Measurements from ENCODE around the gene ABCB8. TPM values are rescaled to one million over a fixed set of nuclear protein-coding genes. Genes with fewer than 3 reads are reported as not detected.

Gene ABCB8
- total and polyA plus RNA-seq, 2 of the 4 experiments (the other 2 are of a cell fraction): 16.3 to 26.8 TPM

DNA sequence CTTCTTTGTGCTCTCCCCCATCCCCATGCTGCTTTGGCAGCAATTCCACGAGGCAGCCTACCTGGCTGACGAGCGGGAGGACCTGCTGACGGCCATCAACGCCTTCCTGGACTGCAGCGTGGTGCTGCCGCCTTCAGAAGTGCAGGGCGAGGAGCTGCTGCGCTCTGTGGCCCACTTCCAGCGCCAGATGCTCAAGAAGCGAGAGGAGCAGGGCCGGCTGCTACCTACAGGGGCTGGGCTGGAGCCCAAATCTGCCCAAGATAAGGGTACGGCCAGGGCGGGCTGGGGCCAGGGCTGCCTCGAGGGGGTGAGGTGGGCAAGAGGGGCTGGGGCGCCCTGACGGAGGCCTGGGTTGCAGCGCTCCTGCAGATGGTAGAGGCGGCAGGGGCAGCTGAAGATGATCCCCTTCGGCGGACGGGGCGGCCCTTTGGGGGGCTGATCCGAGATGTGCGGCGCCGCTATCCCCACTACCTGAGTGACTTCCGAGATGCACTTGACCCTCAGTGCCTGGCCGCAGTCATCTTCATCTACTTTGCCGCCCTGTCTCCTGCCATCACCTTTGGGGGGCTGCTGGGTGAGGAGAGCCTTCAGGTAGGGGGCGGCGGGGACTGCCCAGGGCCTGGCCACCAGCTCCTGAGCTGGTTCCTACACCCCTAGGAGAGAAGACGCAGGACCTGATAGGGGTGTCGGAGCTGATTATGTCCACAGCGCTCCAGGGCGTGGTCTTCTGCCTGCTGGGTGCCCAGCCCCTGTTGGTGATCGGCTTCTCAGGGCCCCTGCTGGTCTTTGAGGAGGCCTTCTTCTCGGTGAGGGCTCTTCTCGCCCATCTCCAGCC is 43.0 kb downstream of the ABCB8 start:
- Histone ChIP-seq H2AFZ (replicated peaks; ENCODE audit: low read length, poor library complexity) (no peak overlapping the region), H2BK5ac (ENCODE audit: low read depth, low read length, poor library complexity, severe bottlenecking) (no peak overlapping the region), H3K79me1 (ENCODE audit: low read depth in 1 of 2, low read length in 2 of 2) (peaks cover 12 to 34% of the 10 kb centered on the region in 2 experiments; a peak in 3 of 4 replicates), H4K20me1 (ENCODE audit: insufficient read depth, low read length) (peaks cover 10% of the 10 kb centered on the region), H3K14ac (replicated peaks; ENCODE audit: low read depth, low read length) (no peak overlapping the region), H3K27ac (ENCODE audit: insufficient read depth, low read length) (no peak overlapping the region), H3K4me2 (ENCODE audit: low read depth, low read length) (no peak overlapping the region), H2BK120ac (ENCODE audit: low read depth, low read length) (no peak overlapping the region), H4K5ac (ENCODE audit: low read depth, low read length) (no peak overlapping the region), H2BK15ac (ENCODE audit: low read depth, low read length) (no peak overlapping the region), H3K36me3 (ENCODE audit: control insufficient read depth, insufficient read depth, low read length) (peaks cover 86% of the 10 kb centered on the region), H2AK5ac (ENCODE audit: low read depth, low read length) (no peak overlapping the region), H3K9me3 (ENCODE audit: control insufficient read depth, insufficient read depth, low read length) (no peaks in the 10 kb centered on the region), H3K56ac (ENCODE audit: extremely low read depth, insufficient read depth, low read length) (no peak overlapping the region), H3K9me1 (ENCODE audit: insufficient read depth, low read length) (0 out of 2 replicates have a peak, but pooled peaks cover 4% of the 10 kb centered on the region), H2BK20ac (ENCODE audit: low read depth, low read length) (no peak overlapping the region), H4K8ac (ENCODE audit: low read depth in 2 of 2, low read length in 2 of 2) (no peak overlapping the region), H2AK9ac (replicated peaks; ENCODE audit: low read depth, low read length, poor library complexity) (no peak overlapping the region), H4K91ac (ENCODE audit: insufficient read depth, low read depth, low read length) (no peak overlapping the region), H3K4ac (ENCODE audit: low read depth, low read length) (no peak overlapping the region), H3K9ac (ENCODE audit: low read depth, low read length) (no peak overlapping the region), H3K18ac (ENCODE audit: low read depth, low read length) (no peak overlapping the region), H3K4me3 (ENCODE audit: insufficient read depth, low read depth, low read length) (no peak overlapping the region), H3K23ac (ENCODE audit: low read depth, low read length) (no peak overlapping the region), H3K4me1 (ENCODE audit: control insufficient read depth, insufficient read depth, low read length) (peaks cover 6% of the 10 kb centered on the region; the same call in 1 of the 2 replicates), H3K27me3 (ENCODE audit: control insufficient read depth, insufficient read depth, low read length) (no peaks in the 10 kb centered on the region)
- ChIA-PET POLR2A (ENCODE audit: unreplicated experiment) (no interaction called here), CTCF (no interaction called here)
- BruUV-seq (replicated peaks): no TSS peak
- TF ChIP-seq MAZ (IDR thresholded peaks at IDR 0.05; ENCODE audit: borderline replicate concordance, low read depth, low read length) (no peak), NFE2L2 (IDR thresholded peaks at IDR 0.05; ENCODE audit: low read depth, low read length) (no peak), MAFK (IDR thresholded peaks at IDR 0.05; ENCODE audit: low read depth, low read length) (no peak)
- TF ChIP-seq, protein P1, sequence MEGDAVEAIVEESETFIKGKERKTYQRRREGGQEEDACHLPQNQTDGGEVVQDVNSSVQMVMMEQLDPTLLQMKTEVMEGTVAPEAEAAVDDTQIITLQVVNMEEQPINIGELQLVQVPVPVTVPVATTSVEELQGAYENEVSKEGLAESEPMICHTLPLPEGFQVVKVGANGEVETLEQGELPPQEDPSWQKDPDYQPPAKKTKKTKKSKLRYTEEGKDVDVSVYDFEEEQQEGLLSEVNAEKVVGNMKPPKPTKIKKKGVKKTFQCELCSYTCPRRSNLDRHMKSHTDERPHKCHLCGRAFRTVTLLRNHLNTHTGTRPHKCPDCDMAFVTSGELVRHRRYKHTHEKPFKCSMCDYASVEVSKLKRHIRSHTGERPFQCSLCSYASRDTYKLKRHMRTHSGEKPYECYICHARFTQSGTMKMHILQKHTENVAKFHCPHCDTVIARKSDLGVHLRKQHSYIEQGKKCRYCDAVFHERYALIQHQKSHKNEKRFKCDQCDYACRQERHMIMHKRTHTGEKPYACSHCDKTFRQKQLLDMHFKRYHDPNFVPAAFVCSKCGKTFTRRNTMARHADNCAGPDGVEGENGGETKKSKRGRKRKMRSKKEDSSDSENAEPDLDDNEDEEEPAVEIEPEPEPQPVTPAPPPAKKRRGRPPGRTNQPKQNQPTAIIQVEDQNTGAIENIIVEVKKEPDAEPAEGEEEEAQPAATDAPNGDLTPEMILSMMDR (conservative IDR thresholded peaks at IDR 0.05; ENCODE audit: low read depth, low read length): no peak
- DNase-seq (no peak), ATAC-seq (ENCODE audit: low read depth) (no peak)
- dilution Hi-C loops (cut with HindIII; ENCODE audit: low sequenced_read_pairs, unreplicated experiment): no loop called here
- in situ Hi-C loops (cut with MboI; ENCODE audit: low sequenced_read_pairs): no loop called here
- intact Hi-C loops (cut with micrococcal nuclease): no loop called here
- WGBS, 2 experiments (ENCODE audit: extremely low coverage in 2 of 2, insufficient read length in 1 of 2): 95% methylated on average over 17 of the region's 39 CpGs; no CpG with 5 or more reads in 1 of the 2 experiments
